NCI-H1105 (cell line): Measurements from ENCODE around the gene MAGI2.

Experiments
- DNase-seq: peaks from one replicate; lab custom pipeline; 2025; lab: John Stamatoyannopoulos, UW

The MAGI2 gene

GRCh38 chr7:77989981-77990566, 1463.4 kb downstream of the MAGI2 start:
- no peak for DNase-seq

GRCh38 chr7:77985974-77986339, 1467.5 kb downstream of the MAGI2 start:
- no peak for DNase-seq

GRCh38 chr7:77985232-77985973, 1468.1 kb downstream of the MAGI2 start:
- no peak for DNase-seq

- no peak for DNase-seq
Measured at GRCh38 chr7:77983973-77984372, 1469.5 kb downstream of the MAGI2 start.

- DNase-seq, result no peak
Measured at GRCh38 chr7:77982926-77983550, 1470.4 kb downstream of the MAGI2 start.

GRCh38 chr7:77980087-77980713, 1473.3 kb downstream of the MAGI2 start:
- no peak for DNase-seq

GRCh38 chr7:77979219-77979618, 1474.2 kb downstream of the MAGI2 start:
- DNase-seq, result no peak

GRCh38 chr7:77975672-77976480, 1477.6 kb downstream of the MAGI2 start:
- DNase-seq, result no peak

- DNase-seq, result no peak
Measured at GRCh38 chr7:77971726-77972125, 1481.7 kb downstream of the MAGI2 start.

GRCh38 chr7:77967429-77967828, 1486.0 kb downstream of the MAGI2 start:
- no peak for DNase-seq
